Posterior cingulate gyrus (tissue), 11 donors: Measurements from ENCODE around the gene MRC2.

Source experiments
- DNase-seq, 10 donors: peaks; one replicate each; pipeline versions ENCODE4 v3.0.0 to v3.0.0-alpha.2; 2020 to 2021; ENCODE audit warnings: mixed read lengths in 3 of 10
- intact Hi-C: fragments of 100-400 bp; cut with DNase I; formaldehyde crosslinking; loops from one replicate; pipeline ENCODE4 v1.15.1; 2023

MRC2 gene

DNA sequence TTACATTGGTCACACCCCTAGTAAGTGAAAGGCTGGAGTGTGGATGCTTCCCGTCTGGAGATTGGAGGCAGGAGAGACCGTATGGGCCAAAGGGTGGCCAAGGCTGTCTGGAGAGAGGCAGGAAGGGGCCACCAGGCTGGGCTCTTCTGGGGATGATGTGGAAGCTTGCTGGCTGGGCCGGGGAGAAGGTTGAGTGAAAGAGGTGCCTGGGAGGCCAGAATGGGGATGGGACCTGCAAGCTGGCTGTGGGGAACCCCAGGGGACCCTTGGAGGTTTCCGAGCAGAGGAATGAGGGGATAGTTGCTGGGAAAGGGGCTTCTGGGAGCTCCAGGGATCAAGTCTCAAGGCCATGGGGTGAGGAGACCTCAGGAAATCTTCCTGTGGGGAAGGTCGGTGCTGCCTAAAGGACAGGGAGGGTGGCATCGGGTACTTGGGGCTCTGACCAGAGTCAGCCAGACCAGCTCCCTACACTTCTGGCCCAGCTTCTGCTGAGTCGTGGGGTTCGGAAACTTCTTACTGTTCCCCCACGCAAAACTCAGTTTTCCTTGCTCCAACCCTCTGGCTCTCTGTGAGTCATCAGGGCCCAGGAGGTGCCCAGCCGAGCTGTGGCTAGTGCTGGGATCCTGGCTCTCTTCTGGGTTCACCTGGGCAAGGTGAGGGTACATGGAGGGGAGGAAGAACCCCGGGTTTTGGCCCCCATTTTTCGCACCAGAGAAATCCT is 3.1 kb downstream of the MRC2 start:
- intact Hi-C loops = no loop called here

DNA sequence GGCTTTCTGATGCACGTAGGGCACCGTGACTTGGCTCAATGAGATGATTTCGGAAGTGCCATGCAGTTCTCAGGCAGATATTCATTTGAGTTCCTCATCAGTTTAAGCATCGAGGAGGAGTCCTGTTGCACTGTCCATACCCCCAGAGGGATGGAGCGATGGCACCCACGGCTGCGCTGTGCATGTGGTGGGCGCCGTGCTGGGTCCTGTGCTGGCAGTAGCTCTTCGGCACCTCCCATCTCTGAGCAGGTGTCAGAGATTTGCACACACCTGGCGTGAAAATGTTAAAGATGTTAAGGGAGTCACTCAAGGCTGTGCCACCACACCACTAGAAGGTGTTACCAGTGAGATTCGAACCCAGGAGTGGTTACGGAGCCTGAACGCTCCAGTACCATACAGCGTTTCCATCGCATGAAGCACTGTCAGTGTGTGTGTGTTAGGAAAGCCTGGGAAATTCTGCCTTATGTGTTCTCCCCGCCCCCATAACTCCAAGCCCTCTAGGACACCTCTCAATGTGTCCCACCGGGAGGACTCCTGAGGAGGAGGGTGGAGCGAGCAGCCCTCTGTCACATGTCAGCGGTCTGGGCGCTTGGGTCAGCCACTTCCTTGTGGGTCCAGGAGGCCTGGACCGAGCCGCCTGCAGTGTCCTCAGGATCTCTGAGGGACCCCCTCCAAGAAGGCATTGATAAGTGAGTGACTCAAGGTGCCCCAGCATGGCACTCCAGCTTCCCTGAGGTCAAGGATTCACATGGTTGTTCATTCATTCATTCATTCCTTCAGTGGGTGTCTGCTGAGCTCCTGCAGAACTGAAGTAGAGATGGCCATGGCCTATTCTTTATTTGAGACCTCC is 3.8 kb downstream of the MRC2 start:
- peak in 2 of 10 donors; percentile 5 to 30 for DNase-seq
- intact Hi-C loops = no loop called here

More for the DNA sequence above, 3.1 kb downstream of the MRC2 start:
- DNase-seq = peak in 2 of 10 donors; percentile 10 to 78

DNA sequence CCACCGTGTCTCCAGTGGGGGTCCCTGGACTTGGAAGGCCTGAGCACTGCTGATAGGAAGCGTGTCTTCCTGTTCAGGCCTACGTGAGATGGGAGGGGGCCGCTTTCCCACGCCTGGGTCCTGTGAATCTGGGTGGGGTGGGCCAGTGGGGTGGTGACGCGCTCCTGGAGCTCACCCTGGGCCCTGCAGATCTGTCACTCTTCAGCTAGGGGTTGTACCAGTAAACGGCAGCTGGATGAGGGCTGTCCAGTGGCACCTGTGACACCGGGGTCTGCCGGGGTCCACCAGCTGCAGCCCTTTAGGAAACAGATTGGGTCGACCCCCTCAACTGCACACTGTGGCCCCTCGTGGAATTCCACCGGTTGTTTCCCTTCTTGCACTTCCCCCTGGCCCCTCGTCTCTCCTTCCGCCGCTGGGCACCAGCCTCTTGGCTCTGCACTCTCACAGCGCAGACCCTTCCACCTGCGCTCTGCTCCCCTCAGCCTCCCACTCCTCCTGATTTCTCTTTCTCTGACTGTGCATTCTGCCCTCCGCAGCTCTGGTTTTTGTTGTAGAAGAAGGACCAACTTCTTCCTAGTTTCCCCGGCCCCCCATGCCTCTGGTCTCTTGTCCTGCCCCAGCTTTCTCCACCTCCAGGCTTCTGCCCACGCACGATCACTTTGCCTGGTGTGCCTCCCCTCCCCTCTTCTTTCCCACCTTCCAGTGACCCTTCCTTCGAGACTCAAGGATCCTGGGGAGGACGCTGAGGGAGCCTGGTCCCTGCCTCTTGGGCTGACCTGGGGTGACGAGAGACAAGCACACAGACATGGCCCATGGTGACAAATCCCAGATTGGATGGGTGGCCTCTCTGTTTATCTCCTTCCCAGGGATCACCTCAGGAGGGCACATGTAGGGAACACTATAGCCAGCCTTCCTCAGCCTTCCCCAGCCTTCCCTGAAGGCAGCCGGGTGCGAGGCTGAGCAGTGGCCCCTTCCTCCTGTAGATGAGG is 4.8 kb downstream of the MRC2 start:
- peak in 2 of 10 donors; percentile 3 to 51 for DNase-seq

DNA sequence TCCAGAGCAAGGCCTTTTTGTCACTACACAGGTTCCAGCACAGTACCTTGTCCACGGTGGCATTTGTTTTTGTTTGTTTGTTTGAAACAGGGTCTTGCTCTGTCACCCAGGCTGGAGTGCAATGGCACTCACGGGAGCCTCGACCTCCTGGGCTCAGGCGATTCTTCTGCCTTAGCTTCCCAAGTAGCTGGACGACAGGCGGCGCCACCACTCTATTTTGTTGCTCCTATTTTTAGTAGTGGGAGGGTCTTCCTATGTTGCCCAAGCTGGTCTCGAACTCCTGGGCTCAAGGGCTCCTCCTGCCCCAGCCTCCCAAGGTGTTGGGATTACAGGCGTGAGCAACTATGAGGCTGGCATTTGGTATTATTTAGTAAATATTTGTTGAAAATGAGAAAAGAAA is 10.3 kb downstream of the MRC2 start:
- DNase-seq = peak in 3 of 10 donors; percentile 8 to 70 (median 49)
- intact Hi-C loops = no loop called here

More for the DNA sequence above, 4.8 kb downstream of the MRC2 start:
- intact Hi-C loops = no loop called here

DNA sequence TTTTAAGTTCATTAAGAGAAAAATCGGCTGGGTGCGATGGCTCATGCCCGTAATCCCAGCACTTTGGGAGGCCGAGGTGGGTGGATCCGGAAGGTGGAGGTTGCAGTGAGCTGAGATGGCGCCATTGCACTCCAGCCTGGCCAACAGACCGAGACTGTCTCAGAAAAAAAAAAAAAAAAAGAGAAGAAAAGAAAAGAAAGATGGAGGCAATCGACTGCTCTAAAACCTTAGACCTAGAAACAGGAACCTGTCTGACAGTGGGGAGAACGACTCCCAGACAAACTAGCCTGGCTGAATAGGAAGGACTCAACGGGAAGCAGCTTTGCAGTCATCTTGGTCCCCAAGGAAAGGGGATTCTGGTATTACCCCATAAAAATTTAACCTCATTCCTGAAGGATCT is 13.7 kb downstream of the MRC2 start:
- peak in 2 of 10 donors; percentile 16 to 60 for DNase-seq
- intact Hi-C loops = no loop called here

DNA sequence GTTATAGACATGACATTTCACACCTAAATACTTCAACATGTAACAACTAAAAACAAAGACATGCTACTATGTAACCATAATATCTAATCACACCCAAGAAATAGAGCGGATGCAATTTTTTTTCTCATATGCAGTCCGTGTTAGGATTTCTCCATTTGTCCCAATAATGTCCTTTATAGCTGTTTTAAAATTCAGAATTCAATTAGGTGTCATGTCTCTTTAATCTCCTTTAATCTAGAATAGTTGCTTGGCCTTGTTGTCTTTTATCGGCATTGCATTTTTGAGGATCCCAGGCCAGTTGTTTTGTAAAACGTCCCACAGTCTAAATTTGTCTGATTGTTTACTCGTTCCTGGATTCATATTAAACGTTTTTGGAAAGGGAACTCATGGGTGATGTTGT is 14.5 kb downstream of the MRC2 start:
- DNase-seq = no peak
- intact Hi-C loops = no loop called here

DNA sequence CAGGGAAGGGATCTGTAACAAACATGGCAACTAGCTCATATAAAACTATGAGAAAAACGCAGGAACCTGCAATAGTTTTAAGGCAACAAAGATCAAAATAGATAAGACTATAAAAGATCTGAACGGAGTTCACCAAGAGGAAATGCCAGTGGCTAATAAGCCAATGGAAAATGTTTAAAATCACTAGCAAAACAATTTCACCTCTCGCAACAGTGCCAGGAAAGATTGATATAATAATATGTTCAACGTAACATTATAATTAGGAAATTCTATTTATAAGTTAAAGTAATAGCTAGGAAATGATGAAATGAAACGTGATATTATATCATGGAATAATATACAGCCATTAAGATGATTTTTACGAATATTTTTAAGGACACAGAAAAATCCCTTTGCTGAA is 16.0 kb downstream of the MRC2 start:
- intact Hi-C loops = no loop called here
- DNase-seq = no peak

DNA sequence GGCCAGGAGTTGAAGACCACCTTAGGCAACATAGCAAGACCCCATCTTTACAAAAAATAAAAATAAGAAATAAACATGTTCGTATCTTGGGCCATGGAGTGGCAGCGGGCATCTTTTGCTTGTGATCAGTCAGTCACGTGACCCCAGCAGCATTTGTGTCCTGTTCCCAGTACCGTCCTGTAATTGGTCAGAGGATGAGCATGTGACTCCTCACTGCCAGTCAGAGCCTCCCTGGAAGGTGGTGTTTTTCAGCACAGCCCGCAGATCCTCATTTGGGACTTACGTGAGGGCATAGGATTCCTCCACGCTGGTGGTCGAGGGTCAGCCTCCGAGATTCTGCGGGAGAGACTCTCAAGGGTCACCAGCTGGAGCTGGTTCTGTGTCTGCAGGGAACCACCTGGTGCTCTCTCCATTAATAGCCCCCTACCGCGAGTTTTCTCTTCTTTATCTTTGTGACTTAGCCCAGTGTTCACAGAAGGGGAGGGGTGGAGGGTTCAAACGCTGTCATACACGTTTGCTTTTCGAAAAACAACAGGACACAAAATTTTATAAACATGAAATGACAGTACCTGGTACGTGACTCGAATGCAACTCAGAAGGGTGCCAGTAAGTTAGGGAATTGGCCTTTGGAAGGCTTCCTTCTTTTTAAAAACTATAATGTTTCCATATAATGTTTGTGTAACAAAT is 17.2 kb downstream of the MRC2 start:
- DNase-seq = peak in 3 of 10 donors; percentile 13 to 54 (median 27)
- intact Hi-C loops = no loop called here

DNA sequence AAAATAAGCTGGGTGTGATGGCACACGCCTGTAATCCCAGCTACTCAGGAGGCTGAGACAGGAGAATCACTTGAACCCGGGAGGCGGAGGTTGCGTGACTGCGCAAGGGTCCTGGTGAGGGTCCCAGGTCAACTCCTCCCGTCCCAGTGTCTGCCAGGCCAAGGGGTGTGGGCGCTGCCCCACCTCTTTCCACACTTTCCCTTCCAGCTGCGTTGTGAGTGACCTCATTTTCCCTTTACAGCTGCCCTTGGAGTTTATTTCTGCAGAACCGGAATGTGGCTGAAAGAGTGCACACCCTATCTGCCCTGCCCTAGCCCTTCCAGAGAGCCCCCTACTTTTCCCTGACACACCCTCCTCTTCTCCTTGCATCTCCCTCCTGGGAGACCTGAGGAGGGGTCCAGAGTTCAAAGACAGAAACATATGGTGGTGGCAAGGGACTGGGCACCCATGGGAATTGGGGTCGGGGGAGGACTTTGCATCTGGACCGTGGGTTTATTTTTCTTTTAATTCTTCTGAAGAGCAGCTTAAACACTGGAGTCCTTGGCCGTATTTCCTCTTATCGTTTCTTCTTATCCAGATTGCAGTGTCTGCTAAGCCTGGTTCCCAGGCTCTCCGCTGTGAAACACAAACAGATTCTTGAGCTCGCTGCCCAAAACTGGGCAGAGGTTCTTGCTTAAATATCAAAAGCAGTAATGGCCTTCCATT is 20.9 kb downstream of the MRC2 start:
- intact Hi-C loops = no loop called here
- DNase-seq = peak in 3 of 10 donors; percentile 5 to 74 (median 64)

DNA sequence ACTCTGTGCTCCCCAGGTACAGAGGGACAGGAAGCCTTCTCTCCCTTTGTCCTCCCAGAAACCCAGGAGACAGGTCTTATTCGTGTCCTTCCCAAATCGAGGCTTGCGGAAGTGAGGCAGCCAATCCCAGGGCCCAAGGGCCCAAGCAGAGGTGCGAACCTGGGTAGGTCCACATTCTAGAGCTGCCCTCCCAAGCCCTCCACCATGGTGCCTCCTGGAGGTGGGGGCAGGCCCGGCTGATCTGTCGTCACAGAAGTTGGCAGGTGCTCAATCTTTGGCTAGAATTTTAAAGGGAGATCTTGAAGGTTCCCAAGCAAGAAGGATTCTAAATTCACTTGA is 21.5 kb downstream of the MRC2 start:
- intact Hi-C loops = no loop called here
- peak in 2 of 10 donors; percentile 22 to 50 for DNase-seq

DNA sequence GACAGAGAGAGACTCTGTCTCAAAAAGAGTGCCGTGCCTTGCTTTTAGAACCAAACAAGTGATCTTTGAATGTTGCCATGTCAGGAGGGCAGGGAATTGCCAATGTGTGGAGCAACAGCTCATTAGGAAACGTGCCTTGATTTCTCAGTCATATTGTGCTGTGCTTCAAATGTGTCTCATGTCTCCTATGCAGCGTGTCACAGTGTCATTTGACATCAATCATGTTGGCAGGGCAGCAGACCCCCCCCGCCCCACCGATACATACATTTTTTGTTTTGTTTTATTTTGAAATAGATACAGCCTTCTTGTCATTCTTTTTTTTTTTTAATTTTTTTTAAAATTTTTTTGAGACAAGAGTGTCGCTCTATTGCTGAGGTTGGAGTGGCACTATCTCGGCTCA is 22.1 kb downstream of the MRC2 start:
- intact Hi-C loops = no loop called here
- DNase-seq = peak in 2 of 10 donors; percentile 9 to 15

DNA sequence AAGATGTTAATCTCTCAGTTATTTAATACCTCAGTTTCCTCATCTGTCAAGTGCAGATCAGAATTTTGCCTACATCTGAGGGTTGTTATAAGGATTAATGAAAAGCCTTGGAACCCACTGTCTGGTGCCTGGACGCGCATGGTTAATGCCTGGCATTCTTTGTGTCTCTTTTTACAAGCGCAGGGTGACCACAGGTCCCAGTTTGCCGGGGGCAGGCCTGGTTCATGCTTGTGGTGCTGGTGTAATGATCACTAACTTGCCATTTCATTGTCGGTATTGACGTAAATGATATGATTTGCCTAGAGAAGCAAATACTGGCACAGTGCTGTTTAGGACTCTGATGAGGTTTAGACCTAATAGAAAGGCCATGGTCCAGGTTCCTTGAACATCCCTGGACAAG is 23.1 kb downstream of the MRC2 start:
- intact Hi-C loops = no loop called here
- peak in 1 of 10 donors; percentile 13 for DNase-seq

DNA sequence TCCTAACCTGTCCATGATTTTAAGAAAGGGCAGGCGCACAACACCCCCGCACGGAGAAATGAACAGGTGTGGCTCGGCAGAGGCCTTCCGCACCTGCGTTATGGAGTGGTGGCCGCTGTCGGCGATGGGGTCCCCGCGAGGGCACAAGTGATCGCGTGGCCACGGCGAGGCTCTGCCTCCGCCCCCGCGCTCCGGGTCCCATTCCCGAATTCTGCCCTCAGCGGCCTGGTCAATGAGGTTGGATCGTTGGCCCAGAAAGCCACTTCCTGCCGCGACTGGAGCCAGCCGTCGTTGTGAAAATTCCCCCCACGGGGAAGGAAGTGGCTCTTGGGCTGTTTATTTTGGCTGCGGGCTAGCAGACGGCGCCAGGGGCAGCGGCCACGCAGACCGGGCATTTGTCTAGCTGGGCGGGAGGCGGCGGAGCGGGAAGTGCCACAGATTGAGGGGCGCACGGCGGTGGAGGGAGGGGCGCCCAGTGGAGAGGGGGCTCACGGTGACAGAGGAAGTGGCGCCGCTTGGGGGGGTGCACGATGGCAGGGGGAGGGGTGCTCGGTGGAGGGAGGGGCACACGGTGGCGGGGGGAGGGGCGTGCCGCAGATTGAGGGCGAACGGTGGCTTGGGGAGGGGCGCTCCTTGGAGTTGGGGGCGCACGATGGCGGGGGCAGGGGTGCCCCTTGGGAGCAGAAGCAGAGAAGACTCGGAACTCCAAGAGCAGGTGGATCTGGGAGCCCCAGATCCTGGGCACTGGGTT is 25.0 kb downstream of the MRC2 start:
- peak in 5 of 10 donors; percentile 13 to 87 (median 79) for DNase-seq

DNA sequence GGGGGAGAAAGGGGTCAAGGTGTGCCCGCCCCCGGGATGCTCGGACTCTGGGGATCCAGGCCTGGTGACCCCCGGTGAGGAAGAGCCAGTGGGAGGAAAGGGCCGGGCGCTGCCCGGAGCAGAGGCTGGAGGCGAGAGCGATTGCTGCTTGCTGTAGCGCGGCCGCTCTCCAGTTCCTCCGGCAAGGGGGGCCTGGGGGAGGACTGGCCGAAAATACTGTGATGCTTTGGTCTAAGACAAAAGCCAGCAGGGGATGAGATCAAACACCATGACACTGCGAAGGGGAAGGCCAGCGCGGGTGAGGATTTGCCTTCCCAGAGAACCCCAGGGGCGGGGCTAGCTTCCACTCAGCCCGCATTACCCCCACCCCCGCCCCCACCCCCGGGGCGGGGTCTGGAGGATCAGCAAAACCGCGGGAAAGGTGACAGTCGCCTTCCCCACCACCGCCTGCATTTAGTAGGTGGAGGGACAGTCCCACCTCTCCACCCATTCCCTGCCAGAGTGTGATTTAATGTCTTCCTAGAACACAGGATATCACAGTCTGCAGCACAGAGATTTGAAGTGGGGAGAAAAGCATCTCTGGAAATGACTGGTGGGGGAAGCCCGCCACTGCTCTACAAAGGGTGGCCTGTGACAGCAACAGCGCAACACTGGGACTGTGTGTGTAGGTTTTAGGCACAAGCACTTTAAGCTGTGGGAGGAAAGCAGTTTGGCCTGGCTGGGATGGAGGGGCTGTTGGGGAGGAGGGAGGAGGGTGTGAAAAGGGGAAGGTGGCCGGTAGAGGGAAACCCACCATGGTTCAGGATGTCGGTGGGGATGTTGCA is 25.7 kb downstream of the MRC2 start:
- intact Hi-C loops = no loop called here
- peak in 8 of 10 donors; percentile 29 to 92 (median 54) for DNase-seq

More for the DNA sequence above, 25.0 kb downstream of the MRC2 start:
- intact Hi-C loops = no loop called here

DNA sequence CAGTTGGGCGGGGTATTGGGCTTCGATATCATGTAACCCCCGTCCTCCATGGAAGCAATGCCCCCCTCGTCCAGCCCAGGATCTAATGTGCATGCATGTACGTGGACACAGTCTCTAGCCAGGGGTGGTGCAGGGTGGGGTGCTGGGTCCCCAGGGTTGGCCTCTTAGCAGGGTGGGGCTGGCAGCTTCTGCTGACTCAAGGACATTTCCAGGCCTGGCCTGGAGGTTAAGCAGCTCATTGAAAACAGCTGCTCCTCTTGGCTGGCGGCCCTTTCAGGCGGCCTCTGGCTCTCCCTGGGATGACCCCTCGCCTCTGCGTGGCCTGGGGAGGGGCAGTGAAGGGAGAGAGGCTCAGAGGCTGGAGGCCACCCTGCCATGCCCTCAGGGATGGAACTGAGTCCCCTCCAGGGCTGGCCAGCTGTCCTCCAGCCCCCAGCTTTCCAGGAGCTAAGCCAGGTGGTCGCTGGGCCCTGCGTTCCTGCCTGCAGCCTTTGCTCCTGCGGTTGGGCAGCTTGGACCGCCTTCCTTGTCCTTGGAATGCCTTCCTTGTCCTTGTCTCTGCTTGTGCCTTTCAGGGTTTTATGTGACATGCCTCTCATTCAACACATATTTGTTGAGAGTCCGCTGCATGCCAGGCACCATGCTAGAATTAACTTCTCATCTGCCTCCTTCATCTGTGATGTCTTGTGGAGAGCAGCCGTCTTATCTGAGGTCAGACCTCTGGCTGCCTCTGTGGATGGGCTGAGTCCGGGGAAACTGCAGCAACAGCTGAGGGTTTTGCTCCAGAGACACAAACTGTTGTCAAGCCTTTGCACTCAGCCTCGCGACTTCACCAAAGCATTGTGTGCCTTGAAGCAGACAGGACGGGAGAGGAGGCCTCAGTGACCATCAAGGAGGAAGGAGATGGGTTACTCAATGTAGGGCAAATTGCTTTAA is 26.6 kb downstream of the MRC2 start:
- peak in 3 of 10 donors; percentile 14 to 73 (median 73) for DNase-seq
- intact Hi-C loops = no loop called here

DNA sequence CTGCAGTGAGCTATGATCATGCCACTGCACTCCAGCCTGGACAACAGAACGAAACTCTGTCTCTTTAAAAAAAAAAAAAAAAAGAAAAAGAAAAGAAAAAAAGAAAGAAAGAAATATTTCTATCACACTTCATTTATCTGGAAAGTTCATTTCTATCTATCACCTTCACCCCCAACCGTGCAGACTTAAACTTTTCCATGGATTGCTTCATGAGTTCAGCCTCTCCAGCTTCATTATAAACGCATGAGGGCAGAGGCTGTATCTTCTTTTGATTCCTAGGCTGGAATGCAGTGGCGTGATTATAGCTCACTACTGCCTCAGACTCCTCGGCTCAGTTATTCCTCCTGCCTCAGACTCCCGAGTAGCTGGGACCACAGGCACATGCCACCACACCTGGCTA is 28.2 kb downstream of the MRC2 start:
- intact Hi-C loops = no loop called here

DNA sequence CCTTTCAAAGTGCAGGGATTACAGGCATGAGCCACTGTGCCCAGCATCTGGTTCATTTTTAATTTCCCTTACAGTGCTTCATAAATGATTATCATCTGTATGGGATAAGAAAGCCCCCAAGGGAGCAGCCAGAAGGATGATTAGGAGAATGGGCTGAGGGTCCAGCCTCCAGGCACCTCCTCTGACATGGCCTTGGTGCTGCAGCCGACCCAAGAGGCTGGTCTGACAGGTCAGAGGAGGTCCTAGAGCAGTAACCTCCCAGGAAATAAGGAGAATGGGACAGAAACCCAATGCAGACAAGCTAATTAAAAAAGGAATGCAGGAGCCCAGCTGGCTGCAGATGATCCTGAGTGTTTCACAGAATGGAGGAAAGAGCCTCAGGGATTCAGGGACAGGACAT is 29.0 kb downstream of the MRC2 start:
- DNase-seq = peak in 2 of 10 donors; percentile 4 to 68
- intact Hi-C loops = no loop called here

More for the DNA sequence above, 28.2 kb downstream of the MRC2 start:
- no peak for DNase-seq
